Measurements from ENCODE around the gene TCF12.
A peak's percentile ranks its signal among the peaks of the same experiment; 100 is the strongest.

The TCF12 gene

GRCh38 chr15:57324944-57325679, 406.7 kb downstream of the TCF12 start:
- no peak overlapping the region for H3K27ac ChIP-seq (ENCODE audit: low read depth, low read length)
- no peaks in the 10 kb centered on the region for H3K9me3 ChIP-seq (ENCODE audit: control insufficient read depth in 1 of 2, low read length in 2 of 2)
- no peaks in the 10 kb centered on the region for H3K27me3 ChIP-seq (ENCODE audit: control insufficient read depth in 1 of 2, insufficient read depth in 2 of 2, low read length in 2 of 2)
- no peak overlapping the region for H3K4me3 ChIP-seq (ENCODE audit: low read depth in 1 of 2, low read length in 2 of 2)
- H3K36me3 ChIP-seq (ENCODE audit: control insufficient read depth in 1 of 2, insufficient read depth in 2 of 2, low read length in 2 of 2) = no peaks in the 10 kb centered on the region
- peak overlapping the region in 1 of 2 donors; percentile 47 for H3K9ac ChIP-seq (ENCODE audit: low read depth in 1 of 2, low read length in 2 of 2)
- peaks cover 35 to 56% of the 10 kb centered on the region in 2 donors for H3K4me1 ChIP-seq (ENCODE audit: control insufficient read depth in 1 of 2, insufficient read depth in 2 of 2, low read length in 2 of 2)

DNA sequence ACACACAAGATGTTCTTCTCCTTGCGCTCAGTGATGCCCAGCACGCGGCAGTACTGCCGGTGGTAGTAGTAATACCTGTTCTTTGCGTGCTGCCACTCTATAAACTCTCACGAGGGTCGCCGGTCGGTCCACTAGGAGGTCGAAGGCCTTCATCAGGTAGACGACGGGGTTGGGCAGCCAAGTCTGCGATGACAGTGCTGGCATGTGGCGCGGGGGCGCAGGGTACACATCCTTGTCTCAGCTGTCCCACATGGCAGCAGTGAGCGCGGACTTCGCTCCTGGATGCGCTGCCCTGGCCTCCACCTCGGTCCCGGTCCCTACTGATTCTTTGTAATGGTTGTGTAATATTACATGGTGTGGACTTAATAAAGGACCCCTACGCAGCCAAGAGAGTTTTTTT, 407.8 kb downstream of the TCF12 start:
- H3K9me3 ChIP-seq (ENCODE audit: control insufficient read depth in 1 of 2, low read length in 2 of 2) = no peaks in the 10 kb centered on the region
- peak overlapping the region; percentile 49 for H3K27ac ChIP-seq (ENCODE audit: low read depth, low read length)
- no peaks in the 10 kb centered on the region for H3K36me3 ChIP-seq (ENCODE audit: control insufficient read depth in 1 of 2, insufficient read depth in 2 of 2, low read length in 2 of 2)
- no peak overlapping the region for H3K4me3 ChIP-seq (ENCODE audit: low read depth in 1 of 2, low read length in 2 of 2)
- no peaks in the 10 kb centered on the region for H3K27me3 ChIP-seq (ENCODE audit: control insufficient read depth in 1 of 2, insufficient read depth in 2 of 2, low read length in 2 of 2)
- H3K4me1 ChIP-seq (ENCODE audit: control insufficient read depth in 1 of 2, insufficient read depth in 2 of 2, low read length in 2 of 2) = peaks cover 35 to 51% of the 10 kb centered on the region in 2 donors
- H3K9ac ChIP-seq (ENCODE audit: low read depth in 1 of 2, low read length in 2 of 2) = no peak overlapping the region

DNA sequence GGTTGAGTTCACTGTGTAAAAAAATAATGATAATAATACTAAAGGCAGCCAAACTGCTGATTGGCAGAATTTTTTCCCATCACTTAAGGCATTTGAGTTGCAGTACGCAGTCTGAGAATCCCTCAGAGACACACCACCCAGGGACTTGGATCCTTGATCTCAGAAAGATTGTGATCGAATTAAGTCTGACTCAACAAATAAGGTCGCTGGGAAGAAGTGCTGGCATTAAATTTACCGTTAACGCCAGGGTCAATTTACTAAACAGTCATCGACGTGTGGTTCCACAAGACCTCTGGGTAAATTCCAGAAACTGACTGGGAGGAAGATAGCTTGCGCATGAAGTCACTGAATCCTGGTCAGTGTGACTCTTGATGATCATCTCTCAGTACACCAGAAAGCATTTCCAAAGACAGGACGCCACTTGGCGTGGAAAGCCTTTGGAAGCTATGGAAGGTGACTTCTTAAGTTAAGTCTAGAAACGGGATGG, 409.6 kb downstream of the TCF12 start:
- peaks cover 25 to 35% of the 10 kb centered on the region in 2 donors for H3K4me1 ChIP-seq (ENCODE audit: control insufficient read depth in 1 of 2, insufficient read depth in 2 of 2, low read length in 2 of 2)
- no peaks in the 10 kb centered on the region for H3K27me3 ChIP-seq (ENCODE audit: control insufficient read depth in 1 of 2, insufficient read depth in 2 of 2, low read length in 2 of 2)
- no peak overlapping the region for H3K4me3 ChIP-seq (ENCODE audit: low read depth in 1 of 2, low read length in 2 of 2)
- H3K27ac ChIP-seq (ENCODE audit: low read depth, low read length) = no peak overlapping the region
- H3K9me3 ChIP-seq (ENCODE audit: control insufficient read depth in 1 of 2, low read length in 2 of 2) = no peaks in the 10 kb centered on the region
- H3K9ac ChIP-seq (ENCODE audit: low read depth in 1 of 2, low read length in 2 of 2) = no peak overlapping the region
- H3K36me3 ChIP-seq (ENCODE audit: control insufficient read depth in 1 of 2, insufficient read depth in 2 of 2, low read length in 2 of 2) = no peaks in the 10 kb centered on the region

- Histone ChIP-seq H3K27me3 (ENCODE audit: control insufficient read depth in 1 of 2, insufficient read depth in 2 of 2, low read length in 2 of 2) (no peaks in the 10 kb centered on the region), H3K4me1 (ENCODE audit: control insufficient read depth in 1 of 2, insufficient read depth in 2 of 2, low read length in 2 of 2) (peaks cover 20 to 30% of the 10 kb centered on the region in 2 donors), H3K9me3 (ENCODE audit: control insufficient read depth in 1 of 2, low read length in 2 of 2) (no peaks in the 10 kb centered on the region), H3K9ac (ENCODE audit: low read depth in 1 of 2, low read length in 2 of 2) (no peak overlapping the region), H3K27ac (ENCODE audit: low read depth, low read length) (no peak overlapping the region), H3K4me3 (ENCODE audit: low read depth in 1 of 2, low read length in 2 of 2) (no peak overlapping the region), H3K36me3 (ENCODE audit: control insufficient read depth in 1 of 2, insufficient read depth in 2 of 2, low read length in 2 of 2) (no peaks in the 10 kb centered on the region)
Observed at GRCh38 chr15:57328479-57328878, 410.0 kb downstream of the TCF12 start.

GRCh38 chr15:57328897-57329296, 410.5 kb downstream of the TCF12 start:
- Histone ChIP-seq H3K36me3 (ENCODE audit: control insufficient read depth in 1 of 2, insufficient read depth in 2 of 2, low read length in 2 of 2) (no peaks in the 10 kb centered on the region), H3K4me3 (ENCODE audit: low read depth in 1 of 2, low read length in 2 of 2) (no peak overlapping the region), H3K27ac (ENCODE audit: low read depth, low read length) (no peak overlapping the region), H3K9me3 (ENCODE audit: control insufficient read depth in 1 of 2, low read length in 2 of 2) (no peaks in the 10 kb centered on the region), H3K27me3 (ENCODE audit: control insufficient read depth in 1 of 2, insufficient read depth in 2 of 2, low read length in 2 of 2) (no peaks in the 10 kb centered on the region), H3K4me1 (ENCODE audit: control insufficient read depth in 1 of 2, insufficient read depth in 2 of 2, low read length in 2 of 2) (peaks cover 18 to 30% of the 10 kb centered on the region in 2 donors), H3K9ac (ENCODE audit: low read depth in 1 of 2, low read length in 2 of 2) (no peak overlapping the region)

GRCh38 chr15:57329582-57330367, 411.3 kb downstream of the TCF12 start:
- Histone ChIP-seq H3K36me3 (ENCODE audit: control insufficient read depth in 1 of 2, insufficient read depth in 2 of 2, low read length in 2 of 2) (no peaks in the 10 kb centered on the region), H3K9ac (ENCODE audit: low read depth in 1 of 2, low read length in 2 of 2) (no peak overlapping the region), H3K27me3 (ENCODE audit: control insufficient read depth in 1 of 2, insufficient read depth in 2 of 2, low read length in 2 of 2) (no peaks in the 10 kb centered on the region), H3K9me3 (ENCODE audit: control insufficient read depth in 1 of 2, low read length in 2 of 2) (no peaks in the 10 kb centered on the region), H3K4me1 (ENCODE audit: control insufficient read depth in 1 of 2, insufficient read depth in 2 of 2, low read length in 2 of 2) (peaks cover 23 to 26% of the 10 kb centered on the region in 2 donors), H3K4me3 (ENCODE audit: low read depth in 1 of 2, low read length in 2 of 2) (no peak overlapping the region), H3K27ac (ENCODE audit: low read depth, low read length) (no peak overlapping the region)

DNA sequence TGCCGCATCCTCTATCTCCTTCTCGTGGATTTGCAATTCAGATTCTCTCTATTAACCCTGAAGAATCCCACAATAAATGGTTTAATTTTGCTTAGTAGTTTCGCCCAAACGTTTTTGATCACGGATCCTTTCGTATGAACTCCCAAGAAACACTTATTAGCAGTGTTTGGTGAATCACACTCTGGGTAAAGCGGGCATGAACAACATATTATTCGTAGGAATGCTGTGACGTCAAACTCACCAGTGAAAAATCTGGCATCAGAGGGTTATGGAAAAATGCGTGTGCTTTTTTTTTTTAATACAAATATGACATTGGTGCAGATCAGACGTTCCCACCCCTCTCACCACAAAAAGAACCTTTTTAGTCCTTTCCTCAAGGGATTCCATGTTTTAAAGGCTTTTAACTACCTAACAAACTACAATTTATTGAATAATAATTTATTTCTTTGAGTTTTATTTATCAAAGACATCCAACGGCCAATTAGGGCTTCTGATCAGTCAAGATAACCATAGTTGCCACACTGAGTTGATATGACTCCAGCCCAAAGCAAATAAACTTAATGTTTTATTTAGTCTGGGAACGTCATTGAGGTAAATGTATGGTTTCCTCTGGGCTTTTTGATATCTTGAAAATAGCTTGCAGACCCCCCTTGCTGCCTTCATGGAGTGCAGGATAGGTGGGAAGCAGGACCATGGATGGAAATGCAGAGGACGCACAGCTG, 412.3 kb downstream of the TCF12 start:
- no peak overlapping the region for H3K4me3 ChIP-seq (ENCODE audit: low read depth in 1 of 2, low read length in 2 of 2)
- H3K36me3 ChIP-seq (ENCODE audit: control insufficient read depth in 1 of 2, insufficient read depth in 2 of 2, low read length in 2 of 2) = no peaks in the 10 kb centered on the region
- peaks cover 14 to 17% of the 10 kb centered on the region in 2 donors for H3K4me1 ChIP-seq (ENCODE audit: control insufficient read depth in 1 of 2, insufficient read depth in 2 of 2, low read length in 2 of 2)
- H3K9ac ChIP-seq (ENCODE audit: low read depth in 1 of 2, low read length in 2 of 2) = no peak overlapping the region
- no peak overlapping the region for H3K27ac ChIP-seq (ENCODE audit: low read depth, low read length)
- H3K9me3 ChIP-seq (ENCODE audit: control insufficient read depth in 1 of 2, low read length in 2 of 2) = no peaks in the 10 kb centered on the region
- no peaks in the 10 kb centered on the region for H3K27me3 ChIP-seq (ENCODE audit: control insufficient read depth in 1 of 2, insufficient read depth in 2 of 2, low read length in 2 of 2)

GRCh38 chr15:57332326-57332725, 413.9 kb downstream of the TCF12 start:
- H3K9me3 ChIP-seq (ENCODE audit: control insufficient read depth in 1 of 2, low read length in 2 of 2) = no peaks in the 10 kb centered on the region

DNA sequence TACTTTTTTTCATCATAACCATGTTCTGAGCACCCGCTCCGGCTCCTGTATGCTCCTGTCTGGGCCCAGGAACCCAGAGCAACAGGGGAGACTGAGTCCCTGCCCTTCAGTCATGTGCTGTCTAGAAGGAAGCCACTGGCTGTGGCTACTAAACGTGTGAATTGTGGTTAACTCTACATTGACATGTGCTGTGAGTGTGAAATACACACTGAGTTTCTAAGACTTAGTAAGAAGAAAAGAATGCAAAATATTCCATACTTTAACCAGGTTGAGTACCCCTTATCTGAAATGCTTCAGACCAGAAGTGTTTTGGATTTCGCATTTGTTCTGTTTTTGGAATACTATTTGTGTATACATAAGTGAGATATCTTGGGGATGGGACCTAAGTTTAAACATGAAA, 415.0 kb downstream of the TCF12 start:
- Histone ChIP-seq H3K9ac (ENCODE audit: low read depth in 1 of 2, low read length in 2 of 2) (no peak overlapping the region), H3K4me1 (ENCODE audit: control insufficient read depth in 1 of 2, insufficient read depth in 2 of 2, low read length in 2 of 2) (peaks cover 0 to 8% of the 10 kb centered on the region in 2 donors), H3K27ac (ENCODE audit: low read depth, low read length) (no peak overlapping the region), H3K36me3 (ENCODE audit: control insufficient read depth in 1 of 2, insufficient read depth in 2 of 2, low read length in 2 of 2) (no peaks in the 10 kb centered on the region), H3K9me3 (ENCODE audit: control insufficient read depth in 1 of 2, low read length in 2 of 2) (no peaks in the 10 kb centered on the region), H3K4me3 (ENCODE audit: low read depth in 1 of 2, low read length in 2 of 2) (no peak overlapping the region), H3K27me3 (ENCODE audit: control insufficient read depth in 1 of 2, insufficient read depth in 2 of 2, low read length in 2 of 2) (no peaks in the 10 kb centered on the region)

More at GRCh38 chr15:57332326-57332725, 413.9 kb downstream of the TCF12 start:
- Histone ChIP-seq H3K27ac (ENCODE audit: low read depth, low read length) (no peak overlapping the region), H3K9ac (ENCODE audit: low read depth in 1 of 2, low read length in 2 of 2) (no peak overlapping the region), H3K36me3 (ENCODE audit: control insufficient read depth in 1 of 2, insufficient read depth in 2 of 2, low read length in 2 of 2) (no peaks in the 10 kb centered on the region), H3K27me3 (ENCODE audit: control insufficient read depth in 1 of 2, insufficient read depth in 2 of 2, low read length in 2 of 2) (no peaks in the 10 kb centered on the region), H3K4me1 (ENCODE audit: control insufficient read depth in 1 of 2, insufficient read depth in 2 of 2, low read length in 2 of 2) (peaks cover 8 to 9% of the 10 kb centered on the region in 2 donors), H3K4me3 (ENCODE audit: low read depth in 1 of 2, low read length in 2 of 2) (no peak overlapping the region)

- Histone ChIP-seq H3K4me1 (ENCODE audit: control insufficient read depth in 1 of 2, insufficient read depth in 2 of 2, low read length in 2 of 2) (peaks cover 0 to 8% of the 10 kb centered on the region in 2 donors), H3K27ac (ENCODE audit: low read depth, low read length) (no peak overlapping the region), H3K9ac (ENCODE audit: low read depth in 1 of 2, low read length in 2 of 2) (no peak overlapping the region), H3K36me3 (ENCODE audit: control insufficient read depth in 1 of 2, insufficient read depth in 2 of 2, low read length in 2 of 2) (no peaks in the 10 kb centered on the region), H3K9me3 (ENCODE audit: control insufficient read depth in 1 of 2, low read length in 2 of 2) (no peaks in the 10 kb centered on the region), H3K27me3 (ENCODE audit: control insufficient read depth in 1 of 2, insufficient read depth in 2 of 2, low read length in 2 of 2) (no peaks in the 10 kb centered on the region), H3K4me3 (ENCODE audit: low read depth in 1 of 2, low read length in 2 of 2) (no peak overlapping the region)
Observed at GRCh38 chr15:57334257-57334656, 415.8 kb downstream of the TCF12 start.

Data from duodenal mucosa (tissue), 2 donors.